ENCODE results near the gene CD40LG.

GRCh38 chrX:136708348-136708747 is 60.4 kb downstream of the CD40LG start:
- TF ChIP-seq EZH2 (IDR thresholded peaks at IDR 0.05) = no peak
- peak; percentile 53 for TF ChIP-seq CTCF (IDR thresholded peaks at IDR 0.05)
